Activated B cell treated with CpG ODN at 0.5 μM for 24 hours (primary cell): ENCODE data around the gene MUCL3. TPM values are rescaled to one million over a fixed set of nuclear protein-coding genes. Genes with fewer than 3 reads are reported as not detected.

Experiments
- ATAC-seq: fragments of 200-7000 bp; cut with Tn5 transposase; one replicate; pipeline ENCODE4 v1.10.0; 2021; ENCODE audit warnings: low read depth, mild to moderate bottlenecking, moderate library complexity
- CTCF ChIA-PET: fragments of 350-600 bp; sonication (Branson Sonifier 250); formaldehyde crosslinking; loops from one replicate; lab custom pipeline; 2021; ENCODE audit warnings: antibody characterized with exemption; lab: Charles Lee
- POLR2A ChIA-PET: fragments of 350-600 bp; sonication (Branson Sonifier 250); formaldehyde crosslinking; loops from one replicate; lab custom pipeline; 2021; ENCODE audit warnings: antibody characterized with exemption; lab: Charles Lee
- DNase-seq: peaks from one replicate; pipeline ENCODE4 v3.0.0; 2022
- H3K27ac Mint-ChIP-seq: one replicate; pipeline ENCODE4 v1.8.0; 2020; ENCODE audit warnings: mixed read lengths
- H3K27me3 Mint-ChIP-seq: one replicate; pipeline ENCODE4 v1.8.0; 2021; ENCODE audit warnings: mixed read lengths
- H3K36me3 Mint-ChIP-seq: one replicate; pipeline ENCODE4 v1.8.0; 2021; ENCODE audit warnings: low read depth, mixed read lengths
- H3K4me1 Mint-ChIP-seq: one replicate; pipeline ENCODE4 v1.8.0; 2021; ENCODE audit warnings: mixed read lengths
- H3K4me3 Mint-ChIP-seq: one replicate; pipeline ENCODE4 v1.8.0; 2020; ENCODE audit warnings: mild to moderate bottlenecking, mixed read lengths
- H3K9me3 Mint-ChIP-seq: one replicate; pipeline ENCODE4 v1.8.0; 2020; ENCODE audit warnings: mixed read lengths
- CTCF ChIP-seq: fragments of 200-600 bp; IDR thresholded peaks from one replicate; pipeline ENCODE4 v1.8.0; 2022; ENCODE audit warnings: antibody characterized with exemption, mild to moderate bottlenecking
- intact Hi-C: fragments of 100-400 bp; cut with micrococcal nuclease; formaldehyde crosslinking; loops from one replicate; pipeline ENCODE4 v1.15.1; 2024
- total RNA-seq: library from RNA; stranded (reverse); gene quantifications from 2 replicates; pipeline ENCODE4 v1.2.3, GENCODE V29; 2022

The MUCL3 gene
- total RNA-seq, 1 donor from 2014 or later = not detected

- Mint-ChIP-seq H3K36me3 (no peaks in the 10 kb centered on the region), H3K4me1 (peaks cover 21% of the 10 kb centered on the region), H3K27me3 (peaks cover 5% of the 10 kb centered on the region), H3K9me3 (no peaks in the 10 kb centered on the region), H3K4me3 (peak overlapping the region; percentile 82), H3K27ac (peak overlapping the region; percentile 82)
- TF ChIP-seq CTCF = no peak
- intact Hi-C loops = loop anchor here (2.0 to 5.0 kb wide), 2 partner anchors 41 to 213 kb away; partner anchors contain the start of genes FLOT1, IER3 and VARS2
- DNase-seq (peak; percentile 72), ATAC-seq (peak; percentile 93)
- CTCF ChIA-PET = interaction anchor here (0.6 to 1.6 kb wide), 2 partner anchors 124 to 1884 kb away, joined by 4 read pairs; no protein-coding TSS in a partner anchor
- POLR2A ChIA-PET = interaction anchor here (0.6 to 2.0 kb wide), 9 partner anchors 38 to 1017 kb away, joined by 3 to 17 read pairs (median 3); partner anchors contain the start of genes DDR1, DXO, POLR1H and VARS2
Measured at GRCh38 chr6:30955367-30956042, 14.7 kb downstream of the MUCL3 start.

GRCh38 chr6:30957716-30958115 is 16.9 kb downstream of the MUCL3 start:
- Mint-ChIP-seq H3K9me3 (no peaks in the 10 kb centered on the region), H3K27ac (no peak overlapping the region), H3K27me3 (peaks cover 10% of the 10 kb centered on the region), H3K4me1 (peaks cover 21% of the 10 kb centered on the region), H3K36me3 (no peaks in the 10 kb centered on the region), H3K4me3 (no peak overlapping the region)
- no peak for TF ChIP-seq CTCF
- ATAC-seq = no peak
- ChIA-PET POLR2A (no interaction called here), CTCF (no interaction called here)
- DNase-seq = no peak
- intact Hi-C loops = loop anchor here (5.0 kb wide), 1 partner anchor 215 kb away; the partner anchor contains the start of genes FLOT1 and IER3

- peaks cover 28% of the 10 kb centered on the region for H3K27me3 Mint-ChIP-seq
- no peak overlapping the region for H3K4me3 Mint-ChIP-seq
- peaks cover 8% of the 10 kb centered on the region for H3K4me1 Mint-ChIP-seq
- H3K36me3 Mint-ChIP-seq = no peaks in the 10 kb centered on the region
- CTCF ChIA-PET = no interaction called here
- ATAC-seq = no peak
- TF ChIP-seq CTCF = no peak
- H3K27ac Mint-ChIP-seq = no peak overlapping the region
- no peaks in the 10 kb centered on the region for H3K9me3 Mint-ChIP-seq
- intact Hi-C loops = no loop called here
- no peak for DNase-seq
- POLR2A ChIA-PET = no interaction called here
Measured at GRCh38 chr6:30960907-30961673, 20.3 kb downstream of the MUCL3 start.

GRCh38 chr6:30962716-30963115 is 21.9 kb downstream of the MUCL3 start:
- POLR2A ChIA-PET = interaction anchor here (0.6 kb wide), 2 partner anchors 48 to 216 kb away, joined by 3 to 6 read pairs; partner anchors contain the start of gene MUC22
- no peaks in the 10 kb centered on the region for H3K4me1 Mint-ChIP-seq

More at GRCh38 chr6:30962716-30963115, 21.9 kb downstream of the MUCL3 start:
- Mint-ChIP-seq H3K4me3 (no peak overlapping the region), H3K36me3 (no peaks in the 10 kb centered on the region), H3K9me3 (no peaks in the 10 kb centered on the region), H3K27ac (no peak overlapping the region), H3K27me3 (peaks cover 28% of the 10 kb centered on the region)
- CTCF ChIA-PET = no interaction called here
- TF ChIP-seq CTCF = no peak
- ATAC-seq = no peak
- no peak for DNase-seq
- intact Hi-C loops = no loop called here
